CD8-positive, alpha-beta memory T cell (primary cell): ENCODE data around the gene ANKK1. TPM values are rescaled to one million over a fixed set of nuclear protein-coding genes. Genes with fewer than 3 reads are reported as not detected.

Experiments used
- CTCF ChIA-PET: fragments of 350-600 bp; sonication (Branson Sonifier 250); formaldehyde crosslinking; loops from one replicate; lab custom pipeline; 2021; ENCODE audit warnings: antibody characterized with exemption; lab: Charles Lee
- POLR2A ChIA-PET: fragments of 350-600 bp; sonication (Branson Sonifier 250); formaldehyde crosslinking; loops from one replicate; lab custom pipeline; 2021; ENCODE audit warnings: antibody characterized with exemption; lab: Charles Lee
- DNase-seq, 5 donors: peaks; one replicate each; pipeline versions ENCODE4 v3.0.0 to v3.0.0-alpha.2; 2020 to 2022; ENCODE audit warnings: mixed read lengths in 1 of 5
- H3K27ac ChIP-seq: one replicate; pipeline ENCODE4 v1.7.0; 2013; ENCODE audit warnings: low read depth, mild to moderate bottlenecking, low read length, moderate library complexity
- H3K27me3 ChIP-seq: 2 replicates; pipeline ENCODE4 v1.7.0; 2013; ENCODE audit warnings: low read length, mild to moderate bottlenecking; ENCODE audit not compliant: insufficient read depth, poor library complexity, severe bottlenecking
- H3K36me3 ChIP-seq: 2 replicates; pipeline ENCODE4 v1.7.0; 2013; ENCODE audit warnings: mild to moderate bottlenecking, low read length, moderate library complexity; ENCODE audit not compliant: insufficient read depth
- H3K4me1 ChIP-seq: 2 replicates; pipeline ENCODE4 v1.7.0; 2013; ENCODE audit warnings: mild to moderate bottlenecking, low read length, moderate library complexity; ENCODE audit not compliant: insufficient read depth
- H3K4me3 ChIP-seq: 2 replicates; pipeline ENCODE4 v1.7.0; 2013; ENCODE audit warnings: mild to moderate bottlenecking, low read length
- H3K9me3 ChIP-seq: 2 replicates; pipeline ENCODE4 v1.7.0; 2013; ENCODE audit warnings: mild to moderate bottlenecking, low read length
- H3K27ac Mint-ChIP-seq, 8 donors: one replicate each; pipeline ENCODE4 v1.8.0; 2020 to 2021; ENCODE audit warnings: mixed read lengths in 8 of 8, mild to moderate bottlenecking in 6 of 8, inconsistent platforms in 3 of 8, moderate library complexity in 3 of 8
- H3K27me3 Mint-ChIP-seq, 2 donors: one replicate each; pipeline ENCODE4 v1.8.0; 2020 to 2021; ENCODE audit warnings: mixed read lengths in 2 of 2, mild to moderate bottlenecking in 1 of 2, moderate library complexity in 1 of 2
- H3K36me3 Mint-ChIP-seq, 3 donors: one replicate each; pipeline ENCODE4 v1.8.0; 2020 to 2021; ENCODE audit warnings: mixed read lengths in 3 of 3, inconsistent platforms in 1 of 3, mild to moderate bottlenecking in 1 of 3
- H3K4me1 Mint-ChIP-seq, 3 donors: one replicate each; pipeline ENCODE4 v1.8.0; 2020 to 2021; ENCODE audit warnings: mixed read lengths in 3 of 3, inconsistent platforms in 1 of 3, mild to moderate bottlenecking in 1 of 3
- H3K4me3 Mint-ChIP-seq, 7 donors: one replicate each; pipeline ENCODE4 v1.8.0; 2020 to 2021; ENCODE audit warnings: mixed read lengths in 7 of 7, mild to moderate bottlenecking in 6 of 7, moderate library complexity in 4 of 7, inconsistent platforms in 2 of 7
- H3K9me3 Mint-ChIP-seq, 5 donors: one replicate each; pipeline ENCODE4 v1.8.0; 2020 to 2022; ENCODE audit warnings: mixed read lengths in 5 of 5, mild to moderate bottlenecking in 3 of 5, moderate library complexity in 2 of 5, inconsistent platforms in 1 of 5
- polyA plus RNA-seq: library from polyadenylated mRNA; unstranded; fragments of 300-500 nt; fragmentation: Illumina TruSeq; gene quantifications from one replicate; pipeline ENCODE4 v1.2.3, GENCODE V29; 2021
- total RNA-seq, 2 experiments: library from RNA; stranded (reverse); gene quantifications; one replicate each; pipeline ENCODE4 v1.2.3, GENCODE V29; 2021

ANKK1 gene
- under 1 TPM; 0.42 to 0.57 TPM for total RNA-seq
- 0.08 TPM for polyA plus RNA-seq

- Histone ChIP-seq H3K9me3 (no peaks in the 10 kb centered on the region), H3K4me3 (no peak within 1 kb of the TSS), H3K27ac (no peak within 1 kb of the TSS), H3K4me1 (no peaks in the 10 kb centered on the region), H3K36me3 (no peaks in the 10 kb centered on the region), H3K27me3 (no peaks in the 10 kb centered on the region)
- H3K27ac Mint-ChIP-seq = peak within 1 kb of the TSS in 1 of 8 donors; percentile 34
- no peak for DNase-seq
- CTCF ChIA-PET = no interaction called here
- peaks cover 0 to 16% (median 0%) of the 10 kb centered on the region in 3 donors for H3K36me3 Mint-ChIP-seq
- POLR2A ChIA-PET = no interaction called here
- H3K9me3 Mint-ChIP-seq = no peaks in the 10 kb centered on the region
- H3K4me3 Mint-ChIP-seq = no peak within 1 kb of the TSS
- H3K4me1 Mint-ChIP-seq = no peaks in the 10 kb centered on the region
- no peaks in the 10 kb centered on the region for H3K27me3 Mint-ChIP-seq
Observed at GRCh38 chr11:113387605-113388211, at the start of gene ANKK1. ANKK1 (plus strand) TSS chr11:113387779; CDS start chr11:113387885, 106 bp downstream.

GRCh38 chr11:113338730-113339129 lies 48.8 kb upstream of the ANKK1 start:
- CTCF ChIA-PET = no interaction called here
- POLR2A ChIA-PET = no interaction called here
- Histone ChIP-seq H3K36me3 (peaks cover 28% of the 10 kb centered on the region), H3K9me3 (no peaks in the 10 kb centered on the region), H3K4me3 (no peak overlapping the region), H3K27me3 (no peaks in the 10 kb centered on the region), H3K27ac (no peak overlapping the region), H3K4me1 (no peaks in the 10 kb centered on the region)
- H3K36me3 Mint-ChIP-seq = peaks cover 24 to 95% (median 32%) of the 10 kb centered on the region in 3 donors
- no peak overlapping the region for H3K4me3 Mint-ChIP-seq
- no peak overlapping the region for H3K27ac Mint-ChIP-seq
- DNase-seq = no peak
- H3K9me3 Mint-ChIP-seq = no peaks in the 10 kb centered on the region
- H3K4me1 Mint-ChIP-seq = no peaks in the 10 kb centered on the region
- H3K27me3 Mint-ChIP-seq = no peaks in the 10 kb centered on the region

- Mint-ChIP-seq H3K9me3 (no peaks in the 10 kb centered on the region), H3K36me3 (peaks cover 21 to 94% (median 35%) of the 10 kb centered on the region in 3 donors), H3K4me3 (no peak overlapping the region), H3K27me3 (no peaks in the 10 kb centered on the region), H3K4me1 (no peaks in the 10 kb centered on the region), H3K27ac (peak overlapping the region in 1 of 8 donors; percentile 44)
- no peak overlapping the region for H3K4me3 ChIP-seq
- POLR2A ChIA-PET = no interaction called here
- no peaks in the 10 kb centered on the region for H3K9me3 ChIP-seq
- H3K27me3 ChIP-seq = no peaks in the 10 kb centered on the region
- H3K27ac ChIP-seq = no peak overlapping the region
- no peak for DNase-seq
- peaks cover 28% of the 10 kb centered on the region for H3K36me3 ChIP-seq
- H3K4me1 ChIP-seq = no peaks in the 10 kb centered on the region
- CTCF ChIA-PET = no interaction called here
Observed at GRCh38 chr11:113339929-113340589, 47.5 kb upstream of the ANKK1 start.

- CTCF ChIA-PET = no interaction called here
- peak overlapping the region in 1 of 8 donors; percentile 30 for H3K27ac Mint-ChIP-seq
- peaks cover 18 to 93% (median 25%) of the 10 kb centered on the region in 3 donors for H3K36me3 Mint-ChIP-seq
- H3K4me3 ChIP-seq = no peak overlapping the region
- H3K4me1 ChIP-seq = no peaks in the 10 kb centered on the region
- H3K36me3 ChIP-seq = peaks cover 24% of the 10 kb centered on the region
- DNase-seq = no peak
- H3K4me1 Mint-ChIP-seq = no peaks in the 10 kb centered on the region
- no peak overlapping the region for H3K27ac ChIP-seq
- no peaks in the 10 kb centered on the region for H3K27me3 ChIP-seq
- no peaks in the 10 kb centered on the region for H3K27me3 Mint-ChIP-seq
- H3K9me3 ChIP-seq = no peaks in the 10 kb centered on the region
- POLR2A ChIA-PET = interaction anchor here (0.6 kb wide), 1 partner anchor 1470 kb away, joined by 3 read pairs; no protein-coding TSS in a partner anchor
- no peak overlapping the region for H3K4me3 Mint-ChIP-seq
- H3K9me3 Mint-ChIP-seq = no peaks in the 10 kb centered on the region
Observed at GRCh38 chr11:113341388-113342165, 46.0 kb upstream of the ANKK1 start.

- Histone ChIP-seq H3K4me1 (no peaks in the 10 kb centered on the region), H3K36me3 (peaks cover 9% of the 10 kb centered on the region), H3K27me3 (no peaks in the 10 kb centered on the region), H3K27ac (no peak overlapping the region), H3K9me3 (no peaks in the 10 kb centered on the region), H3K4me3 (no peak overlapping the region)
- Mint-ChIP-seq H3K9me3 (no peaks in the 10 kb centered on the region), H3K27ac (no peak overlapping the region), H3K36me3 (peaks cover 14 to 96% (median 21%) of the 10 kb centered on the region in 3 donors), H3K4me3 (no peak overlapping the region), H3K27me3 (no peaks in the 10 kb centered on the region), H3K4me1 (no peaks in the 10 kb centered on the region)
- ChIA-PET POLR2A (no interaction called here), CTCF (interaction anchor here (1.2 kb wide), 1 partner anchor 11 kb away, joined by 3 read pairs; no protein-coding TSS in a partner anchor)
- DNase-seq = no peak
Observed at GRCh38 chr11:113345978-113346377, 41.6 kb upstream of the ANKK1 start.

GRCh38 chr11:113349528-113349927 lies 38.1 kb upstream of the ANKK1 start:
- H3K4me1 Mint-ChIP-seq = peaks cover 0 to 10% (median 0%) of the 10 kb centered on the region in 3 donors
- Histone ChIP-seq H3K36me3 (peaks cover 8% of the 10 kb centered on the region), H3K27me3 (no peaks in the 10 kb centered on the region), H3K4me3 (no peak overlapping the region), H3K9me3 (no peaks in the 10 kb centered on the region), H3K4me1 (no peaks in the 10 kb centered on the region), H3K27ac (no peak overlapping the region)
- no peak overlapping the region for H3K4me3 Mint-ChIP-seq
- H3K27ac Mint-ChIP-seq = no peak overlapping the region
- H3K9me3 Mint-ChIP-seq = peaks cover 0 to 5% (median under 1%) of the 10 kb centered on the region in 5 donors
- POLR2A ChIA-PET = no interaction called here
- peaks cover 24 to 95% (median 25%) of the 10 kb centered on the region in 3 donors for H3K36me3 Mint-ChIP-seq
- no peaks in the 10 kb centered on the region for H3K27me3 Mint-ChIP-seq
- CTCF ChIA-PET = no interaction called here
- DNase-seq = no peak

- Histone ChIP-seq H3K27ac (no peak overlapping the region), H3K27me3 (no peaks in the 10 kb centered on the region), H3K9me3 (peaks cover under 1% of the 10 kb centered on the region), H3K4me1 (no peaks in the 10 kb centered on the region), H3K4me3 (no peak overlapping the region), H3K36me3 (peaks cover 8% of the 10 kb centered on the region)
- no peak overlapping the region for H3K4me3 Mint-ChIP-seq
- POLR2A ChIA-PET = no interaction called here
- peaks cover 0 to 13% (median 0%) of the 10 kb centered on the region in 3 donors for H3K4me1 Mint-ChIP-seq
- H3K27me3 Mint-ChIP-seq = no peaks in the 10 kb centered on the region
- H3K36me3 Mint-ChIP-seq = peaks cover 31 to 96% (median 33%) of the 10 kb centered on the region in 3 donors
- CTCF ChIA-PET = no interaction called here
- DNase-seq = no peak
- H3K27ac Mint-ChIP-seq = no peak overlapping the region
- H3K9me3 Mint-ChIP-seq = peaks cover 0 to 10% (median 9%) of the 10 kb centered on the region in 5 donors
Observed at GRCh38 chr11:113350336-113351067, 37.1 kb upstream of the ANKK1 start.
